NCI-H226 (cell line): Measurements from ENCODE around the gene IRX3.

ENCODE experiments used
- DNase-seq: peaks from one replicate; pipeline ENCODE4 v3.0.0-alpha.2; 2015

IRX3 gene

GRCh38 chr16:54286366-54287130 is at the start of gene IRX3:
Gene IRX3 (minus strand): TSS chr16:54286787. CDS start chr16:54286050, 737 bp downstream.
- peak; percentile 93 for DNase-seq

DNA sequence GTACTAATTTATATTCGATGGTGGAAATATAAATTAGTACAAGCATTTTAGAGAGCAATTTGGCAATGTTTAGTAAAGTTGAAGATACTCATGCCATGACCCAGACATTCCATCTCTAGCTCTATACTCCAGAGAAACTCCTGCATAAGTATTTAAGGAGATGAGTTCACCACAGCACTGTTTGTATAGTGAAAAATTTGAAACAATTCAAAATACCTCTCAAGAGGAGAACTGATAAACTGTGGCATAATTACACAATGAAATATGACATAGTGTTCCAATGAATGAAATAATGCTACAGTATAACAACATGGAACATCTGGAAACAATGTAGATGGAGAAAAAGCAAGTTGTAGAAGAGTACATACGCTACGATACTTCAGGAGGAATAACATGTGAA is 48.6 kb upstream of the IRX3 start:
- DNase-seq, result no peak

GRCh38 chr16:54334208-54334607 is 47.6 kb upstream of the IRX3 start:
- no peak for DNase-seq

DNA sequence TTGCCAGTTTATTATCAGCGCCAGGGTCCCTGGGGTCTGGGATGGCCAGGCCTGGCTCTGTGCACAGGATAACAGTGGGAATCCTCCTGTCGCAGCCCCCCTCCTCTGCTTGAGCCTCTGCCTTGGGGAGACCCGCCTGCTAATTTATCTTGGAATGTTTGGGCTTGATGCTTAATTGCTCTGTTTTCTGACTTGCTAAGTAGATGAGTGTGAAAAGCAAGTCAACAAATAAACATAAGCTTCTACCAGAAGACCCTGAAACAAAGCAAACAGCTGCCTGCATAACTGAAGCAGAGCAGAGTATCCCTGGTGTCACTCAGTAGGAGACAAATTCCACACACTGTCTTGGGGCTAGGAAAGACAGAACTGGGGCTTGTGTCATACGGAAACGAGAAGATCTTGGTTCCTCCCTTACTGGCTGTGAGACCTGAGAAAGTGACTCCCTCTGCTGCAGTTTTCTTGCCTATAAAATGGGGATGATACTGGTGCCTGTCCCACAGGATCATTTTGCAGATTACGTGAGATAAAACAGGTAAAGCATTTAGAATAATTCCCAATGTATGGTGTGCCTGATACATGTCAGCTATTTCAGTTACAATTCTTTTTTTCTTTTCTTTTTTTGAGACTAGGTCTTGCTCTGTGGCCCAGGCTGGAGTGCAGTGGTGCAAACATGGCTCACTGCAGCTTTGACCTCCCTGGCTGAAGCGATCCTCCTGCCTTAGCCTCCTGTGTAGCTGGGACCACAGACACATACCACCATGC is 44.8 kb upstream of the IRX3 start:
- no peak for DNase-seq

GRCh38 chr16:54327609-54328008 is 41.0 kb upstream of the IRX3 start:
- DNase-seq, result no peak

DNA sequence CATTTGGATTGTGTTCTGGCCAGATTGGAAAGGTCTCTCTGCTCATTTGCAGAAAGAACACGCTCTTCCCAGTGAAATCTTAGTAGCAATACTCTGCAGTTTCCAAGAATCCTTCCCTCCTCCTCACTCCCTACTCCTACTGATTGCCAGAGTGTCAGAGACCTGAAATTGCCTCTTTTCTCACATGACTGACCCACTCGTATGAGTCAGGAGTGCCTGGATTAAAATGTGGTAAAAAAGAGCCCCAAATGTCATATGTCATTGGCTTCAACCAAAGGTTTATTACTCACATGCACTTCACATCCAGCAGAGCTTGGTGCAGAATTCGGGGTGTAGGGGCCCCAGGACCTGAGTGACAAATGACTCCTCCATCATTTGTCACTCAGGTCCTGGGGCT is 39.7 kb upstream of the IRX3 start:
- DNase-seq, result no peak

- DNase-seq, result no peak
Observed at GRCh38 chr16:54325616-54326265, 39.2 kb upstream of the IRX3 start.

- no peak for DNase-seq
Observed at GRCh38 chr16:54324716-54325115, 38.1 kb upstream of the IRX3 start.

DNA sequence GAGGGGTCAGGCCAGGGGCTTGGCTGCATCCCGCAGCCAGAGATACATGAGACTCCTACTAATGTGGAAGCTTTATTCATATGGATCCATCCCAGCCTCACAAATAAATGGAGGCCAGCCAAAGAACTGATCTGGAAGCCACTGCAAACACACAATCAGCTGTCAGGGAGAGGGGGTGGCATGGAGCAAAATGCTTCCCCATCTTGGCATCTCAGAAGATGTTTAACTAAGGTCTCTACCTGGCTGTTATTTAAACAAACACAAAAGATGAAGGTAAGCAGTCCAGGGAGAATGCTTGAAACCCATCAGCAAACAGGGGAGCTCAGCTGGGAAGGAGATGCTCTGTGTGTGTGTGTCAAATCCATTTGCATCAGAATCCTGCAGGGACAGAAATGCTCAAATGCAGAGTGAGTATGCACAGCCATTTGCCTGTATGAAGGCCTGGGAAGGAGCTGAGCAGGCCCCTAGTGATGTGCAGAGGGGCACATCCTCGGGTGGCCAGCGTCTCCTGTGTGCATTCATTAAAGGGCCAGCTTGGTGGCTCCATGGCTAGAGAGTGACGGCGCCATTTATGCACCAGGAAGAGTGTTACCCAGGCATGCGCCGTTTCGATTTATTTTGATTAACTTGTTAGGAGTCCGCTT is 34.2 kb upstream of the IRX3 start:
- DNase-seq, result no peak

DNA sequence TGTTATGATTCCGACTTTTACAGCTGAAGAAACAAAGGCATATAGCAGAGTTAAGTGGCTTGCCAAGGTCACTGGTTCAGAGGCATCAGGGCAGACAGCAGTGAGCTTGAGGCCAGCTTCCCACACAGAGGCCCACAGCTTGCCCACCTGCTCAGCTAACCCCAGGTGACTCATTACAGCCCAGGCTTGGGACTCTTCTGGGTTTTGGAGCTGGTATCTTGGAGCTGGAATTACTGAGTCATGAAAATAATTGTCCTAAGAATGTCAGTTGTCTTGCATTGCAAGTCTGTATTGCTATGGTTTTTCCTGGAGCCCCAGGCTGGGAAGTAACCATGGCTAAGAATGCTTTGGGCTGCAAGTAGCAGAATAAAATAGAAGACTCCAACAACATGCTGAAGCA is 32.4 kb upstream of the IRX3 start:
- DNase-seq, result no peak

DNA sequence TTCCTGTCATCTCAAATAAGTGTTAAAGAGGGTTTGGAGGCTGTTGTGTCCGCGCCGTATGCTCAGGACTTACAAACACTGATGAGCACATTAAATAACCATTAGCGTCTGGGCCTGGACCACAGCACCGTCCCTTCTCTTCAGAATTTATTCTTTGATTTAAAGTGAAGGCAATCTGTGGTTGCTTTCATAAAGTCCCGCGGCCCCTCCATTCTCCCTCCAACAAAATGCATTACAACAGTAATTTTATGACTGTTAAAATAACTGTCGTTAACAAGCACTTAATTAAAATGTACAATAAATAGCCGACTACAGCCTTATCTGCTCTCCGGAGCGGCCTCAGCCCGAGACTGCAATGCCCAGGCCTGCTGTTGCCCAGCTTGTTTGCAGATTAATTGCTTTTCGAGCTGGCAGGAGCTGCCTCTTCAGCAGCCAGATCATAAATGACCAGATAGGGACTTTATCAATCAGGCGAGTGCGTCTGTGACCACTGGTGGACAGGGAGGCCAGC is 30.6 kb upstream of the IRX3 start:
- DNase-seq, result no peak

DNA sequence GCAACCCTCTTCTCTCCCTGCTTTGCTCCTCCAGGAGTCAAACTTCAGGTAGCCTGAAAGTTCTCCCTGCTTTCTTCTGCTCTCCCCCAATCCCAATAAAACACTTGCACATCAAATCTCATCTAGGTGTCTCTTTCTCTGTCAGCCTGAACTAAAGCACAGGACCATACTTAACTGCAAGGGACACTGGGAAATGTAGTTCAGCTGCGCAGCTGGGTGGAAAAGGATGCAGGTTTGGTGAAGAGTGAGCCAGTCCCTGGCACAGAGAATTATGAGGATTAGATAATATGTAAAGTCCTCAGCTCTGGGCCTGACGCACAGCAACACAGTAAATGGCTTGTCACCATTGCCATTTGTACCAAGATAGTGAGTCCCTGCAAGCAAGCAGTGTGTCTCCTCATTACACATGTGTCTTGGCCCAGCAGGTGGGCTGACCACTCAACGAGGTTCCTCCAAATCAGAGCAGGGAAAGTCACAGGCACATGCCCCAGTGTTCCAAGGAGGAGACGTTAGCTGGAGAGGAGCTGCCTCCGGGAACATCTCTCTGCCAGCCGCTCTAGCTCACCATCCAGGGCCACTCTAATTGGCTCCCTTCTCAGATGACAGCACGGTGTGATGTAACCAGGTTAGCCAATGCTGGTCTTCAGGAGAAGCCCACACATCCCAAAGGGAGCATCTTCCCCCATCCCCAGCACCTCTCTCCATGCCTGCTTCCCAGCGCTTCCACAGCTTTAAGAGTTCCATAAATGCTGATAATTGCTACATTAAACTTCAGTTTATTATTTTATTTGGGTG is 29.7 kb upstream of the IRX3 start:
- DNase-seq, result no peak

DNA sequence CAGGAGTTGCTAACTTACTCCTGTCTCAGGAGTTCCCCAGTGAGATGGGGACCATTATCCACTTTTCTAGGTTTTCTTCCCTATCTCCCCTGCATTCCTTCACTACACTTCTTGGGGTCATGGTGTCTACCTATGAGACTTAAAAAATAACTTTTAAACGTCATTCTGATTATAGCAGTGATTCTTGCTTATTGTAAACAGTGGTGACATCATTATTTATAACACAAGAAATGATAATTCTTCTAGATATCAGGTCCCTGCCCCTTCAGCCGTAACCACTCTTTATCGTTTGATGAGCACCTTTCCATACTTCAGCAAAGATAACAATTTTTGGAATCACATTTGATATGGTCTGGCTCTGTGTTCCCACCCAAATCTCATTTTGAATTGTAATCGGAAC is 27.2 kb upstream of the IRX3 start:
- DNase-seq, result no peak

GRCh38 chr16:54312502-54312991 is 26.0 kb upstream of the IRX3 start:
- no peak for DNase-seq

- no peak for DNase-seq
Observed at GRCh38 chr16:54309341-54309740, 22.8 kb upstream of the IRX3 start.

DNA sequence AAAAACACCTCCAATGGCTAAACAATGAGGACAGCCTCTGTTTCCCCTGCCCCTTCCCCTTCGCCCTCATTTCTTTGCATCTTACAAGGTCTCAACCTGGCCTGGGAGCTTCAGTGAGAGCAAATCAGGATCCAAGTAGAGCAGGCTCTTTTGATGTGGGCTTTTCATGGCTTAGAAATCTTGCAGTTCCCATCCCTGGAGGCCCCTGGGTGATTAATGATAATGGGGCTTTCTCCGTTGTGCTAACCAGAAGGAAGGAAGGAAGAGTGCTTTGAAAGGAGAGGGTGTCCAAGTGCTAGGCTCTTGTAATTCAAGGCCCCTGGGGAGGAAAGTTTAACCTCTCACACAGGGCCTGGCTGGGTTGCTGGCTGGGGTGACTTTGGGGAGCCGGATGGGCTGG is 18.5 kb upstream of the IRX3 start:
- DNase-seq, result no peak

DNA sequence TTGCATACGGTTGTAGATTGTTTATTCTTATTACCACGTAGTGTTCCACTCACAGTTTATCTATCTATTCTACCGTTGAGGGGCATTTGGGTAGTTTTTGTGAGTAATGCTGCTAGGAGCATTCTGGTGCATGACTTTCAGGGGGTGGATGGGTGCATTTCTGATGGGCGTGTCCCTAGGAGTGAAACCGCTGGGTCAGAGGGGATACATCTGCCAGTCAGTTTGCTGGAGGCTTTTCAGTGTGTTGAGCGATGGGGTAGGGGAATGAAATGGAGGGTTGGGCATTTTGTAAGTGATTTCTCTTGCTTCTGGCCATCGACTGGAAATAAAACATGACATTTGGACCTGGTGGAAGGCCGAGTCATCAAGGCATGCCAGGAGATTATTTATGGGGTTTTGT is 17.0 kb upstream of the IRX3 start:
- no peak for DNase-seq

DNA sequence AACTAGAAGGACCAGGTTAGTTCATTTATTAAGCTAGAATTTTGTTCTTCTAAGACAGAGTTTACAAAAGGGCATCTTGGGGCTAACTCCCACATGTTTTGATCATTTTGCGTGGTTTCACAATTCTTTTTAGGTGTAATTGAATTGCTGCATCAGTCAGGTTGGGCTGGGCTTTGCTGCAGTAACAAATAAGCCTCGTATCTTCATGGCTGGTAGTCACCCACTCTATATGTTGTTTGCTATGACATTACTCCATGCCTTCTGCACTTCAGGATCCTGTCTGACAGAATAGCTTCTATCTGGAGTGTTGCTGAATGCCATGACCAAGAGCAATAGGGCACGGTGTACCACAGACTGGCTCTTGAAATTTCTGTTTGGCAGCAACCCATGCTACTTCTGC is 10.6 kb upstream of the IRX3 start:
- DNase-seq, result no peak

GRCh38 chr16:54296543-54296942 is 10.0 kb upstream of the IRX3 start:
- DNase-seq, result no peak

DNA sequence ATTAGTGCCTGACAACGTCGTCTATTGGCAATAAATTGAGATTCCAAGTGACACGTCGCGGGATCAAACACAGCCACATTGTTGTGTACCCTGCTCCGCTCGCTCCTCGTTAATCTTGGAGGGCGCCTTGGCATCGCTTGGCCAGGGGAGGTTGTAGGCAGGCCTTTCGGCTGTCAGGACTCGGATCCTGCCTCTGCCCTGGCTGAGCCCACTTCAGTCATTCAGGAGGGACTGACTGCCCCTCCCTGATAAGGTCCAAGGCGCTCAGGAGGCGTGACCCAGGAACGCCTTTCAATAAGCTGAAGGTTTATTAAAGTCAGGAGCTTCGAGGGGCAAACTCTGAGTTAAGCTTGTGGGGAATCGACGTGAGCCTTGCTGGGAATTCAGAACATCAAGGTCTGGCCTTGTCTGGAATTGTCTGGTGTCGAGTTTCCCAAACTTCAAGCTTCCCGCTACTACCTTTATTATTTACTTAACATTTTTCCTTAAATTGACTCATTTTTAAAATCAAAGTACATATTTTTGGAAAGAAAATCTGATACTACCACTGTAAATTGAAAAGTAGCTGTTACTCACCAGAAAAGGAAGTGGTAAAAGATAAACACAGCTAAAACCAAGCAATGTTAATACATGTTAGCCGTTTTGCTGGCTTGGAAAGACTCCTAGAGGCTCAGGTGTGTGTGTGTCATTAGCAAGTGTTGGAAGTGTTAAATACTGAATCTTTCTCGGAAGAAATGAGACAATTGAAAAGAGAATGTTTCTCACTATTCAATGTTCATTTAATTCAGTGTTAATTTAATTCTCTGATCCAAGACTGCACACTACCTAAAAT is 5.3 kb upstream of the IRX3 start:
- no peak for DNase-seq
